ELR (cell line): ENCODE measurements around the gene SERPINB13.
"Not testable (repeated sequence)": the region's sequence is repeated elsewhere in the genome, so short reads cannot be mapped to it uniquely, and the experiment has no call there.

ENCODE experiments used
- DNase-seq: peaks from one replicate; pipeline ENCODE4 v3.0.0-alpha.2; 2015; ENCODE audit warnings: low read depth

The SERPINB13 gene

DNA sequence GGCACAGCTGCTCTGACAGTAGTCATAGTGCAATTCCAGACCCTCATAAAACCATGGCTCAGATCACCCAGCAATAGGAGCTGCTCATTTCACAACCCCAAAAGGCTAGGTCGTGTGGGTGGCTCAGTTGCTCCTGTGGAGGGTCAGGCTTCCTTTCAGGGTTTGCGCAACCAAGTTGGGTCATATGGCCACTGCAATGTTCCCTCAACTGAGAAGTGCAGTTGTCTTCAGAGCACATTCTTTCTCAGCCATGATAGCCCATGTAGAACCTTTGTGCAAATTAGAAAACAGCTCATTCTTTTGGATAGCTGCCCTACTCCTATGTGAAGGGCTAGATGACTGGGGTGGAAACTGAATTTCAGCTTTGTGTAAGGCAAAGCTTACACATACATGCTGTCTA lies 3.2 kb downstream of the SERPINB13 start:
- no peak for DNase-seq

DNA sequence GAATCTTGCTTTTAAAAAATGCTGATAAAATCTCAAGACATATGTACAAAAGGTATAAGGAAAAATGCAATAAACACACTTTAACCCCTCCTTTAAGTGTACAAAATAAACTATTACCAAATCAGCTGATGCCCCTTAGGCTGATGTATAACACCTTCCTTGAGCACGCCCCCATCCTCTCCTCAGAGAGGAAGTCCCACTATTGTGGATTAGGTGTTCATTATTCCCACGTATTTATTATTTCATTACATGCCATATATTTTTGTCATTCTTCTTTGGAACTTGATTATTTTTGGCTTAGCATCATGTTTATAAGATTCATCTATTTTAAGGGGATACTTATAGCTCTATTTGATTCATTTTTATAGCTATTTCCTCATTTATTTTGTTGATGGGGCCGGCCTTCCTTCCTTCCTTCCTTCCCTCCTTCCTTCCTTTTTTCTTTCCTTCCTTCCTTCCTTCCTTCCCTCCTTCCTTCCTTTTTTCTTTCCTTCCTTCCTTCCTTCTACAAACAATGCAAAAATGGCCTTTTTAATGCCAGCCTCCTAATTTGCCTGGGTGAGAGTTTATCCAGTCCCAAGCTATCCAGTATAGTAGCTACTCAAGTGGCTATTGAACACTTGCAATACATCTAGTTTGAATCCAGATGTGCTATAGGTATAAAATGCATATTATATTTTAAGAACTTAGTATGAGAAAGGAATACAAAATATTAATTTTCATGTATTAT lies 4.0 kb downstream of the SERPINB13 start:
- DNase-seq = no peak

DNA sequence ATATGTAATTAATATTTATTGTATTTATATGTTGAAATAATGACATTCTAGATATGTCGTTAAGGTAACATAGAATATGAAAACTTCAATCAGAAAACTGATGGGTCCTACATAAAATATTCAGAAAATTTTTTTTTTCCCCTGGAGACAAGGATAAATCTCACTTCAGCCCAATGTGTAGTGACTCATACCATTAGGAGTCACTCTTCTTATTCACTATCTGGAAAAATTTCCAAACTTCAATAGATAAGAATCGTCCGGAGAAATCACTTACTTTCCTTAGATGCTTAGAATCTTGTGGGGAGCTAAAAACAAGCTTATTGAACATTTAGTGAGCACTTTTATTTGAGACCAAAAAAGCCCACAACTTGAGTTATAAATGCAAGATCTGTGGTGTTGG lies 4.6 kb downstream of the SERPINB13 start:
- DNase-seq = peak; percentile 61

DNA sequence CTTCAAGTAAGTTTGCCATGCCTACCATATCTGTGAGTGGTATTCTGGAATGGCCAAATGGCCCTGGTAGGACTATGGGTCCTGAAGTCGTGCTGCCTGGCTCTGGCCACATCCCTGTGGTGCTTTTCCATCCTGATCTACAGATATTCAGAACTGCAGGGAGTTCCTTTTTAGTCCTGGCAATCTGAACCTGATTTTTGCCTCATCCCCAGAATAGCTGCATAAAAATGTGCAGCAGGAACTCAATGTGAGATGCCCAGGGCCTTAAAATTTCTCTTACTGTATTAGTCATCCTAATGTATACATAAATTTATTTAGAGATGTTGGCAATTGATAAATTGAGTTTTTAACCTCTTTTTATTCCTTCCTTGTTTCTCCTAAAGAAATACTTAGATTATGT lies 5.3 kb downstream of the SERPINB13 start:
- peak; percentile 40 for DNase-seq

DNA sequence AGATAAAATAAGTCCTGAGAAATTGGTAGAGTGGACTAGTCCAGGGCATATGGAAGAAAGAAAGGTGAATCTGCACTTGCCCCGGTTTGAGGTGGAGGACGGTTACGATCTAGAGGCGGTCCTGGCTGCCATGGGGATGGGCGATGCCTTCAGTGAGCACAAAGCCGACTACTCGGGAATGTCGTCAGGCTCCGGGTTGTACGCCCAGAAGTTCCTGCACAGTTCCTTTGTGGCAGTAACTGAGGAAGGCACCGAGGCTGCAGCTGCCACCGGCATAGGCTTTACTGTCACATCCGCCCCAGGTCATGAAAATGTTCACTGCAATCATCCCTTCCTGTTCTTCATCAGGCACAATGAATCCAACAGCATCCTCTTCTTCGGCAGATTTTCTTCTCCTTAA lies 9.8 kb downstream of the SERPINB13 start:
- no peak for DNase-seq

DNA sequence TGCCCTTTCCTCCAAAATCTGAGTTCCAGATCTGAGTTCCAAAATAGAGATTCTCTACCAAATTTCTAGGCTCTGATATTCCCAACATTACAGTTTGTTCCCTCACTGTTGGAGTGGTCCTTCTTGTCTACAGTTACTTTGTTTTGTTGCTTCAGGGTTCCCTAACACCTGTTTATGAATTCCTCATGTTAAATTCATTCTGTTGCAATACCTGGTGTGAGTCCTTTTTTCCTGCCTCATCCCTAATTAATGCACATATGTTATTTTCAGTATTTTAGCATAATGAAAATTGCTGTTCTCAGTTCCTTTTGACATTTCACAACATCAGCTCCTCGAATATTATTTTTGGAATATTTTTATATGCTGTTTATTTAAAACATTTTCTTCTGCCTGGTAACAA lies 16.2 kb downstream of the SERPINB13 start:
- DNase-seq = no peak

DNA sequence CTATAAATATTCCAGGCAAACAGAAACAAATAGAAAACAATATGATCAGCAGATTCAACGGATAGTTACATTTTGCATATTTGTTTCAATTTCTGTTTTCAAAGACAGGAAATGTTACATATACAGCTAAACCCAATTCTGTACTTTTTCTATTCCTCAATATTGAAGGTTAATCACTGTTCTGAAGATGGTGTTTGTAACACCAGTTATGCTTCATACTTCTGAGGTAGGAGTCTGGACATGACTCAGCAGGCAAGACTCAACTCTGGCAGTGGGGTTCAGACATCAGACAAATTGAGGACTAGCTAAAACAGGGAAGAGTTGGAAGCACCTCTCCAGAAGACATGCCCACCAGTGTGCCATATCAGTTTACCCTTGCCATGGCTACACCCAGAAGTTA lies 16.6 kb downstream of the SERPINB13 start:
- peak; percentile 70 for DNase-seq

DNA sequence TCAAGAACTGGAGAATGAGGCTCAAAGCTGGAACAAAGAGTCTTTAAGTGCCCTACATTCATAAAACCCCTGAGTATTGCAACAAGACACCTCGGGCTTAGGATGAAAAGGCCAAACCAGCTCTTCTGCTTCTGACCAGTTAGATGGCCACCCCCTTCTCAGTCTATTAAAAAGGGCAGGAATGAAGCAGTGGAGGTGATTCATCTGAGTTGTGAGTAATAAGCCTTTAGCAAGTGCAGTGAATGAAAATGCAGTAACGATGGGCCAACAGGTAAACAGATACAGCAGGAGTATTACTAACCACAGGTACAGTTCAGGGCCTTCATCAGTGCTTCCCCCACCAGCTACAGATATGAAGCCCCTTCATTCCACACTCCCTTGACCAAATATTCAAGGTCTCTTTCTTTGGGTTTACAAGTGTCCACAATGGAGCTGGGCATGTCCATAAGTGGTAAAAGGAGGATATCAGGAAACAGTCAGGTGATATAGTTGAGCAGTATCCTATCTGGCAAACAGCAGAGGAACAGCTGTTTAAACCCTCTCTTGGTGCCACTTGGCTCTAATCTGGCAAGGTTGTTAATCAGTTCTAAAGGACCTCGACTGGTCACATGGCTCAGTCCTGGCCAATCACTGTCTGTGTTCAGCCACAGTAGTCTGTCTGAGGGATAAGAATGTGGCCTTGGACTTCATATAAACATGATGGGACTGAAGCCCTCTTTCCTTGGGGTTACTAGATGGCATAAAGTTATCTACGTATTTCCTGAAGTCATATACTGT lies 17.8 kb downstream of the SERPINB13 start:
- DNase-seq = peak; percentile 77

DNA sequence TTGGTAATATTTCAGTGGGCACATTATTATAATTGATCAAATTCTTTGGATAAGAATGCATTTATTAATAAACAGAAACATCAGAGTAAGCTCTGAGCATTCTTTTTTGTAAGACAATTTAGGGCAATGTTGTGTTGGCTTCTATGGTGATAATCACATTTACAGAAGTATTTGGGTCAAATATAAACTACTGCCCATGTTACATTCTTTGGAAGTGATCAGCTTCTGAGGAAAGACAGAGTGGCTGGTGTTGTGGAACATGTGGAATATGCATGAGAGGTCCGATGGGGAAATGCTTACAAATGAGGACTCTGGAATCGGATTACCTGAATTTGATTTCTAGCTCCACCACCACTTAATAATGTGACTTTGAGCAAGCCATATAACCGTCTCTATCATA lies 19.4 kb downstream of the SERPINB13 start:
- no peak for DNase-seq

DNA sequence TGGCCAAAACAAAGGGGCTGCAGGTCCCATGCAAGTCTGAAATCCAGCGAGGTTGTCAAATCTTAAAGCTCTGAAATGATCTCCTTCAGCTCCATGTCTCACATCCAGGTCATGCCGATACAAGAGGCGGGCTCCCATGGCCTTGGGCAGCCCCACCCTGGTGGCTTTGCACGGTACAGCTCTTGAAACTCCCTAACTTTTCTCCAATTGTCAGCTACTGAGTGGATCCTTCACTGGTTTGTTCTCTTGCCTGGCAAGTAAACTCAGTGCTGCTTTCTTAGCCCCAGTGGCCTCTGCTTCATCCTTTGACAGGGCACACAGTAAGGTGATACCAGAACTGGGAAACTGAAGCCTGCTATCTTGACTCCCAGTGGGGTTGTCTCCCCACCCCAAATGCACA lies 26.3 kb downstream of the SERPINB13 start:
- no peak for DNase-seq

DNA sequence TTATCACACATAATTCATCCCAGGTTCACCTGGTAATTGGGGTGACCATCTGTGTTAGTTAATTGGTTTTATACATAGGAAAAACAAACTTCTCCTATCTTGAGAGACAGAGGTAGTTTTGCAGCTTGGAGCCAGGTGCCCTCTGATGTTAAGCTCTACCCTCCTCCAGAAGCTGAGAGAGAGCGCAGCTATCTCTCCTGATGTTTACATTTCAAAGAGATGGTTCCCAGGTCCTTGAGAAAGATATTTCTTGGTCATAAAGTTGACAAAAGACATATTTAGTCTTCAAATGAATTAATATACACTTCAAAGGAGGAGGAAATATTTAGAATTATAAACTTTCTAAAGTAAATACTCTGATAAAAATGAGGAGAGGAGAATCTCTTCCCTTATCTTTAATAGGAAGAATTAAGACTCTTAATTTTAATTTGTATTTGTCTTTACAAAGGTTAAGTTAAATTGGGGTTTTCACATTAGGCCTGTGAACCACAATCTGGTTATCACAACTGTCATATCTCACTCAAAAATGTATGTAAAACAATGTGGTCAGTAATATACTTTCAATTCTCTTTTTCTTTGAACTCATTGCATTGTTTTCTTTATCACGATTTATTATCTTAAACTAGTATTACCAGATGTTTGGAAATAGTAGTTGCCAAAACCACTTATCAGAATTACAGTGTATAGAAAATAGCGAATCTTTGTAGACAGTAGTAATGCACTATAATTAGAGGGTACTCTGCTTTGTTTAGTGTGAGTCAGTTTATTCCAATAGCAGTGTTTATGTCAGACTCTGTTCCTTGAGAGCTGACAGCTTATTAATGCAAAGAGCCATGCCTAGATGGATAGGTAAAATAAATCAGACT lies 30.1 kb downstream of the SERPINB13 start:
- no peak for DNase-seq

DNA sequence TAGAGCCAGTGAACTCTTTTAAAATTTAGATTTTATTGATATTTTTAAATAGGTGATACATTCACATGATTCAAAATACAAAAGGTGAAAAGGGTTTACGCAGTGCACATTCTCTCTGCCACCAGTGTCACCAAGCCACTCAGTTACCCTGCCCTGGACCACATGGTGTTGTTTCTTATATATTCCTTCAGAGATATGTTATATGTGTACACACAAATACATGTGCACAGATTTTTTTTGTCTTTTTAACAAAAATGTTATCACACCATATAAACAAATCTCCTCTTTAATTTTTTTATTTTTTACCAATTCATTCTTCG lies 30.7 kb downstream of the SERPINB13 start:
- no peak for DNase-seq

DNA sequence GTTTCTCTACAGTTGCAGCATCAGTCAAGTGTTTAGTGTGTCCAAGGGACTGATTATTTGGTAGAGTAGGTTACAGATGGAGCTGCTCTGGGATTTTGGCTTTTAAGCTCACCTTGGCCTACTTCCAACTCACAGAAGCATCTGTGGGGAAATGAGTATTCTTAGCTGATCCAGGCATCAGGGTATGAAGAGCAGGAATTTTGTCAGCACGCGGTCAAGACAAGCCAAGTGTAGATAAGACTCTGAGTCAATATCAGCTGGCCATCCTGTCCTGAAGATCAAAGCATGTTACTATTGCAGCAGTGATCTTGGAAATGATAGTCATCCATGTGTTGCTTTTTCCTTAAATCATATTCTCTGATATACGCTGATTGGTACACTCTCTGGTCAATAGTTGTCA lies 32.5 kb downstream of the SERPINB13 start:
- DNase-seq = no peak

DNA sequence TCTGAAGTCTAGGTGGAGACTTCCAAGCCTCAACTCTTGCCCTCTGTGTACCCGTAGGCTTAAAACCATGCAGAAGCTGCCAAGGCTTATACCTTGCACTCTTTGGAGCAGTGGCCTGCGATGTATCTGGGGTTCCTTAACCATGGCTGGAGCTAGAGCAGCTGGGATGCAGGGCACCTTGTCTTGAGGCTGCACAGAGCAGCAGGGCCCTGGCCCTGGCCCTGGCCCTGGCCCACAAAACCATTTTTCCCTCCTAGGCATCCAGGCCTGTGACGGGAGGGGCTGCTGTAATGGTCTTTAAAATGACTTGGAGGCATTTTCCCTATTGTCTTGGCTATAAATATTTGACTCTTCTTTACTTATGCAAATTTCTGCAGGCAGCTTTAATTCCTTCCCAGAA lies 37.7 kb downstream of the SERPINB13 start:
- DNase-seq = no peak

DNA sequence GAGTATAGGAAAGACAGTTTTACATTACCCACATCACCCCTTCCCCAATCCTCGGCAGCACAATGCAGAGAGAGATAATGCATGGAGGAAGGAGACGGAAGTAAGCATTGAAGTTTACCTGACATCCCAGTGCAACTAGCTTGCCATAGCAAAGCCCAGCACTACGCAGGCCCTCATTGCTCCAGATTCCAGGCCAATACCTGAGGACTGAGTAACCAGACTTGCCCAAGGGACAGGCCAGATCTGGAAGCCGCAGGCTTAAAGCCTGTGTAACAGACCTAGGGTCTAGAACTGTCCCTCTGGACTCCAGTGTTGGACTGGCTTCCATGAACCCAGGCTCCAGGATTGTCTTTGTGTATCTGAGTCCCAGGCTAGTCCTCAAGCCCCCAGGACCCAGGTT lies 39.3 kb downstream of the SERPINB13 start:
- DNase-seq = no peak

DNA sequence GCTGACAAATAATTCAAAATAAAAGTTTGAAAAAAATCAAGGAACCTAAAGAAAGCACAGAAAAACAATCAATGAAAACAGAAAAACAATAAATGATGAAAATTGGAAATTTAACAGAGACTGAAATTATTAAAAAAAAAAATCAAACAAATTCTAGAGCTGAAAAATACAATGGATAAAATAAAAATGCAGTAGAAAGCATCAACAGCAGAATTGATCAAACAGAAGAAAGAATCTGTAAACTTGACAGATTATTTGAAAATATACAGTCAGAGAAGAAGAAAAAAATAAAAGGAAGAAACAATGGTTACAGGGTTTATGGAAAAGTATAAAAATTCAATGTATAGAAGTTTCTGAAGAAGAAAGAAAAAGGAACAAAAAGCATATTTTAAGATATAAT lies 40.7 kb downstream of the SERPINB13 start:
- no peak for DNase-seq

DNA sequence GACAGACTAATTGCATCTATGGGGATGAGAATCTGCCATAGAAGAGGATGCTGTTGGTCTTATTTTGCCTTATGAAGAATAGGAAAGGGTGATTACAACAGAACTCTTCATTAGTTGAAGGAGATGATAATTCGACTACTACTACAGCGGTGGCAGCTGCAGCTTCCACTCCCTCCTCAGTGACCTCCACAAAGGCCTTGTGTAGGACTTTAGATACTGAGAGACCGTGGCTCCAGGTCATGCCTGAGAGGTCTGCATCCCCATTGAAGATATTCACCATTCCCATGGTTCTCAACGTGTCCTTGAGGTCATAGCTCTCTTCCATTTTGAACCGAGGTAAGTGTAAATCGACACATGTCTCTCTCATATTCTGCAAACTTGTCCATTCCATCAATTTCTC lies 50.6 kb downstream of the SERPINB13 start:
- DNase-seq = no peak

DNA sequence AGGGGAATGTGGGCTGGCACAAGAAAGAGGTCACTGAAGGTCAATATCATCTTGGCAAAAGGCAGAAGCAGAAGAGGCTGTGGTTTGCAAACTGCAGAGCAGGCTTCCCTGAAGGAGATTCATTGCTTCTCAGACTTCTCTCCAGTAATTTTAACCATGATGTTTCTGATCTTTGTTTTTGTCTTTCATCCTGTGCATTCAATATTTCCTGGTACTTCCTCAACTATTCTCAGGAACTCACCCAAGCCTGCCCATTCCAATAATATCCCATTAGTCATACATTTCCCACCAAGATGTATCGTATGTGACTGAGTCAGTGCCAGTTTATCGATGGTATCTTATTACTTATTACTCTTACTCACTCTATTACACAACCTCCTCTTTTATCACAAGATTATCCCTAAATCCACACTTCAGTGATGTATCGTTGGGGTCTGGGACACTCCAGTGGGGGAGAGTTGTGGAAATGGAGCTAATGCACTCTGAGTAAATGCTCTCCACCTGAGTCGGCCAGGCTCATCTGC lies 54.1 kb downstream of the SERPINB13 start:
- peak; percentile 74 for DNase-seq

DNA sequence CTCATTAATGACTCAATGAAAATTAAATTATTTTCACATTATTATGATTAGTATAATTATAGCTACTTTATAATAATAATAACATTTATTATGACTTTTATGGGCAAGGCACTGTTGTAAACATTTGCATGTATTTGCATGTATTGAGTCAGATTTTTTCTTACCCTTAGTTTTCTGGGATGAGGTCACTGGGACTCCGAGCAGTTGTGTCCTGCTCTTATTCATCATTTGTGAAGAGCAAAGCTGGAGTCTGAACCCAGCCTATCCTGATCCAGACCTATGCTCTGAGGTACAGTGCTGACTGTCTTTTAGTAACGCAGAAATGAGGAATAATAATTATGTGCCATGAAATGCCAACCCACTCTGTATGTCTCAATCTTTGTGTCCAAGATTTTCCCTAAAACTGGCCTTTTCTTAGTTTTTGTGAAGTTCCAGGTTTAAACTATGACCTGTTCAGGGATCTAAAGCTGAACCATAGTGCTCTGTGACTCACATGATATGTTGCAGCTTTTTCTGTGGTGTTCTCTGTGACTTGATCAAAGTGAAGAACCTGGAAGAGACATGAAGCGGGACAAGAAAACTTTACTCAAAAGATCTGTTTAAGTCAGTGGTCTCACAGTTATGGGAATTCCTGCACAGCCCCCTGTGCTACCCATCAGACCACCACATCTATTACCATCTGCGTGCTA lies 55.7 kb downstream of the SERPINB13 start:
- peak; percentile 63 for DNase-seq

DNA sequence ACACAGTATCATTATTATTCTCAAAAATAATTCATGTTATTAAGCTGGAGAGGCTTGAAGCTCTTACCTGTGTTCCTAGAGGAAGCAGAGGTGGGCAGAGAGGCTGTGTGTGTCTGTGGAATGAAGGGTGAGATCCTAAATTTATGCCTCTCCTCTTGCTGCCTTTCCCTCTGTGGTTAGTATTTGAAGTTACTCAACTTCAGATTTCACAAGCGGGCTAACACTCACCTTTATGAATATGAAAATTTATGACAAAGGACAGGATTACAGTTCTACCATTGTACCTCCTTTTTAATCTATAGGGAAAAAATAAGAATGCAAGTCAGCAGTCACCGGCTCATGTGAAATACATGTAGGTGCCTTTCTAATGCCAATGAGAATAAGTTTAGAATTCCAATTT lies 57.0 kb downstream of the SERPINB13 start, which contains the start of gene SERPINB4:
Gene SERPINB4, minus strand, starts transcription at position 115 of the 400 bp plus-strand sequence. CDS start 679 bp downstream, outside the sequence.
- not testable (repeated sequence) for DNase-seq

DNA sequence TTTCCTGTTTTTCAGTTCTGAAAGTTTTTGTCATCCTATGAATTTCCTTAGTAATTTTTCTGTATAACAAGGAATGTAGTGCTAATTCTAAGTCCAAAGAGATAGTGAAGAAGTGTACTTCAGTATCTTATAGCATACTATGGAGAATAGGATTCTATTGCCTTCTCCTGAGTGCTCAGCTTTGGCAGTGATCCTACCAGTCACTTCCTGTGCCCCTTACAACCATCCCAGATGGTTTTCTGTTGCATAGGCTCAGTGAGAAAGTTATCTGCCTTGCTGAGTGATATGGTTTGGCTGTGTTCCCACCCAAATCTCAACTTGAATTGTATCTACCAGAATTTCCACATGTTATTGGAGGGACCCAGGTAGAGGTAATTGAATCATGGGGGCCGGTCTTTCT lies 57.6 kb downstream of the SERPINB13 start:
- not testable (repeated sequence) for DNase-seq

DNA sequence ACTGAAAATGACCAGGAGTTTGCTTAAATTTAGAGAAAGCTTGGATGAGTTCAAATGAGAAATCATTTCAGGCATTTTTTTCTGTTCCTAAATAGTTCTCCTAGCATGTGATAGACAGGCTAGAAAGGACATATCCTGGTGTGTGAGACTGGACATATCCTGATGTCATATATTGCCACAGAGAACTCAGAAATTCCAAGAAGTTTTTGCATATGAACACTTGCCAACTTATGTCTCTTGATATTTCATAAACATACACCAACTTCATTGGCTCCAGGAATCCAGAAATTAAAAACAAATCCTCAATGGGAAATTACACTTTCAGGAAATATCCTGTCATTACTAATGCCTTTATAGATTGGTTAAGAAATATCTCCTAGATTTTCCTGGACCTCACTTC lies 59.8 kb downstream of the SERPINB13 start:
- DNase-seq = peak; percentile 15
